ENCODE measurements around the gene LRRC53.

The LRRC53 gene

DNA sequence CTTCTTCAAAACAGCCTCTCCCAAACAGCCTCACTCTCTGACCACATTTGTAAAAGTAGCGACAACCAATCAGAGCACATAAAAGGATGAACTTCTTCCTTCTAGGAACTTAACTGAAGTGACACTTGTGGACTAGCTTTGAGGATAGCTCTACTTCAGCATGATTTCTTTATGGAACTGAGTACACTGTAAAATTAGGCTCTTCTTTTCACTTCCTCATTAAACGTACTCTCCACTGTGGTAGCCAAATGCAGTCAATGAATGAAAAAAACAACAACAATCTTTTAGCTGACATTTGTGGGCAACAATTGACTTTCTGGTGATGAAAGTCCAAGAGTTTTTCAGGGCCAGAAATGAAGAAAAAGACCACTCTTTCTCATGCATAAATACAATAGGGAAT, 9.6 kb downstream of the LRRC53 start:
- H3K79me2 ChIP-seq, result no peaks in the 10 kb centered on the region
- H3K9me3 ChIP-seq (ENCODE audit: control insufficient read depth, low read length), result no peaks in the 10 kb centered on the region
- H3K9ac ChIP-seq, result no peak overlapping the region
- no peaks in the 10 kb centered on the region for H3K4me1 ChIP-seq
- H3K36me3 ChIP-seq (ENCODE audit: control insufficient read depth, insufficient read depth, low read length), result no peaks in the 10 kb centered on the region
- no peak for TF ChIP-seq CTCF (IDR thresholded peaks at IDR 0.05)
- no peaks in the 10 kb centered on the region for H3K27me3 ChIP-seq (ENCODE audit: control insufficient read depth, insufficient read depth, low read length)
- H3K27ac ChIP-seq, result no peak overlapping the region
- no peak overlapping the region for H2AFZ ChIP-seq
- no peak overlapping the region for H3K4me3 ChIP-seq (ENCODE audit: low read depth, low read length)
- no peak overlapping the region for H3K4me2 ChIP-seq (ENCODE audit: low read length)

GRCh38 chr1:74502432-74502831, 10.0 kb downstream of the LRRC53 start:
- no peaks in the 10 kb centered on the region for H3K27me3 ChIP-seq (ENCODE audit: control insufficient read depth, insufficient read depth, low read length)
- H3K9ac ChIP-seq, result no peak overlapping the region

GRCh38 chr1:74498901-74499300, 13.5 kb downstream of the LRRC53 start:
- Histone ChIP-seq H3K36me3 (ENCODE audit: control insufficient read depth, insufficient read depth, low read length) (no peaks in the 10 kb centered on the region), H3K27ac (no peak overlapping the region), H3K4me1 (no peaks in the 10 kb centered on the region), H3K9ac (no peak overlapping the region), H3K79me2 (no peaks in the 10 kb centered on the region), H2AFZ (no peak overlapping the region), H3K4me3 (ENCODE audit: low read depth, low read length) (no peak overlapping the region), H3K27me3 (ENCODE audit: control insufficient read depth, insufficient read depth, low read length) (no peaks in the 10 kb centered on the region), H3K9me3 (ENCODE audit: control insufficient read depth, low read length) (no peaks in the 10 kb centered on the region), H3K4me2 (ENCODE audit: low read length) (no peak overlapping the region)
- TF ChIP-seq CTCF (IDR thresholded peaks at IDR 0.05), result no peak

More at GRCh38 chr1:74502432-74502831, 10.0 kb downstream of the LRRC53 start:
- no peak overlapping the region for H3K4me3 ChIP-seq (ENCODE audit: low read depth, low read length)
- TF ChIP-seq CTCF (IDR thresholded peaks at IDR 0.05), result no peak
- no peaks in the 10 kb centered on the region for H3K79me2 ChIP-seq
- H3K27ac ChIP-seq, result no peak overlapping the region
- no peaks in the 10 kb centered on the region for H3K36me3 ChIP-seq (ENCODE audit: control insufficient read depth, insufficient read depth, low read length)
- H3K4me1 ChIP-seq, result no peaks in the 10 kb centered on the region
- H3K4me2 ChIP-seq (ENCODE audit: low read length), result no peak overlapping the region
- no peak overlapping the region for H2AFZ ChIP-seq
- H3K9me3 ChIP-seq (ENCODE audit: control insufficient read depth, low read length), result no peaks in the 10 kb centered on the region

GRCh38 chr1:74496669-74497068, 15.7 kb downstream of the LRRC53 start:
- Histone ChIP-seq H3K36me3 (ENCODE audit: control insufficient read depth, insufficient read depth, low read length) (no peaks in the 10 kb centered on the region), H3K9ac (no peak overlapping the region), H2AFZ (no peak overlapping the region), H3K4me2 (ENCODE audit: low read length) (no peak overlapping the region), H3K9me3 (ENCODE audit: control insufficient read depth, low read length) (no peaks in the 10 kb centered on the region), H3K4me1 (no peaks in the 10 kb centered on the region), H3K4me3 (ENCODE audit: low read depth, low read length) (no peak overlapping the region), H3K27ac (no peak overlapping the region), H3K27me3 (ENCODE audit: control insufficient read depth, insufficient read depth, low read length) (no peaks in the 10 kb centered on the region), H3K79me2 (no peaks in the 10 kb centered on the region)
- no peak for TF ChIP-seq CTCF (IDR thresholded peaks at IDR 0.05)

- Histone ChIP-seq H3K9ac (no peak overlapping the region), H3K9me3 (ENCODE audit: control insufficient read depth, low read length) (no peaks in the 10 kb centered on the region), H3K36me3 (ENCODE audit: control insufficient read depth, insufficient read depth, low read length) (no peaks in the 10 kb centered on the region), H3K4me1 (no peaks in the 10 kb centered on the region), H3K4me3 (ENCODE audit: low read depth, low read length) (no peak overlapping the region), H3K27me3 (ENCODE audit: control insufficient read depth, insufficient read depth, low read length) (no peaks in the 10 kb centered on the region), H2AFZ (no peak overlapping the region), H3K79me2 (no peaks in the 10 kb centered on the region), H3K4me2 (ENCODE audit: low read length) (no peak overlapping the region), H3K27ac (no peak overlapping the region)
- TF ChIP-seq CTCF (IDR thresholded peaks at IDR 0.05), result no peak
These were observed 26.4 kb downstream of the LRRC53 start for GRCh38 chr1:74486036-74486435.

Measured in parathyroid adenoma (tissue), 2 donors.